GM23338 (cell line): ENCODE data around the gene MRPS16. TPM values are rescaled to one million over a fixed set of nuclear protein-coding genes. Genes with fewer than 3 reads are reported as not detected.

Experiments used
- ATAC-seq: fragments of 200-7000 bp; cut with Tn5 transposase; 3 replicates; pipeline ENCODE4 v1.9.1; 2020
- DNase-seq: peaks from one replicate; pipeline ENCODE4 v3.0.0-alpha.2; 2015; ENCODE audit warnings: low spot score
- H2AFZ ChIP-seq: fragments of 200-600 bp; sonication (generic); 2 replicates; pipeline ENCODE4 v1.8.0; 2016; ENCODE audit warnings: antibody characterized with exemption, mild to moderate bottlenecking, moderate library complexity
- H3F3A ChIP-seq: fragments of 200-600 bp; sonication (generic); replicated peaks from 2 replicates; pipeline ENCODE4 v1.8.0; 2017; ENCODE audit warnings: antibody characterized with exemption, mixed run types, low read depth
- H3K27ac ChIP-seq: fragments of 200-600 bp; sonication (generic); 2 replicates; pipeline ENCODE4 v1.6.1; 2016; ENCODE audit warnings: low read depth
- H3K27me3 ChIP-seq: fragments of 200-600 bp; sonication (generic); 2 replicates; pipeline ENCODE4 v1.8.0; 2016; ENCODE audit warnings: mild to moderate bottlenecking, mixed run types, moderate library complexity; ENCODE audit not compliant: insufficient read depth
- H3K36me3 ChIP-seq: fragments of 200-600 bp; sonication (generic); 2 replicates; pipeline ENCODE4 v1.8.0; 2016; ENCODE audit warnings: mild to moderate bottlenecking; ENCODE audit not compliant: insufficient read depth
- H3K4me1 ChIP-seq: fragments of 200-600 bp; sonication (generic); 2 replicates; pipeline ENCODE4 v1.8.0; 2016; ENCODE audit warnings: mild to moderate bottlenecking, moderate library complexity; ENCODE audit not compliant: insufficient read depth
- H3K4me2 ChIP-seq: fragments of 200-600 bp; sonication (generic); 2 replicates; pipeline ENCODE4 v1.7.1; 2017; ENCODE audit warnings: mixed run types
- H3K4me3 ChIP-seq: fragments of 200-600 bp; sonication (generic); 2 replicates; pipeline ENCODE4 v1.6.1; 2016; ENCODE audit warnings: mixed run types
- H3K79me2 ChIP-seq: fragments of 200-600 bp; sonication (generic); replicated peaks from 2 replicates; pipeline ENCODE4 v1.8.0; 2017; ENCODE audit warnings: mild to moderate bottlenecking; ENCODE audit not compliant: insufficient read depth
- H3K9me2 ChIP-seq: fragments of 200-600 bp; sonication (generic); 2 replicates; pipeline ENCODE4 v1.8.0; 2017; ENCODE audit not compliant: insufficient read depth
- H4K20me1 ChIP-seq: fragments of 200-600 bp; sonication (generic); replicated peaks from 2 replicates; pipeline ENCODE4 v1.8.0; 2017; ENCODE audit warnings: mild to moderate bottlenecking; ENCODE audit not compliant: insufficient read depth
- H3K27ac Mint-ChIP-seq: 2 replicates; pipeline ENCODE4 v1.8.0; 2020; ENCODE audit warnings: inconsistent platforms, mild to moderate bottlenecking, moderate library complexity, mixed read lengths
- H3K27me3 Mint-ChIP-seq: 3 replicates; pipeline ENCODE4 v1.8.0; 2022; ENCODE audit warnings: low read depth, mild to moderate bottlenecking, moderate library complexity, mixed read lengths, inconsistent platforms; ENCODE audit not compliant: insufficient read depth, poor library complexity
- H3K36me3 Mint-ChIP-seq: 3 replicates; pipeline ENCODE4 v1.8.0; 2021; ENCODE audit warnings: low read depth, mild to moderate bottlenecking, inconsistent platforms, moderate library complexity, mixed read lengths
- H3K4me1 Mint-ChIP-seq: 3 replicates; pipeline ENCODE4 v1.8.0; 2020; ENCODE audit warnings: mild to moderate bottlenecking, inconsistent platforms, mixed read lengths
- H3K4me3 Mint-ChIP-seq: 3 replicates; pipeline ENCODE4 v1.8.0; 2021; ENCODE audit warnings: moderate library complexity, mild to moderate bottlenecking, inconsistent platforms, mixed read lengths
- H3K9me3 Mint-ChIP-seq: 3 replicates; pipeline ENCODE4 v1.8.0; 2020; ENCODE audit warnings: moderate library complexity, mild to moderate bottlenecking, inconsistent platforms, mixed read lengths
- CREB1 ChIP-seq: fragments of 250-450 bp; sonication (Bioruptor Pico); IDR thresholded peaks from 2 replicates; pipeline ENCODE4 v1.5.0; 2020; ENCODE audit warnings: low read depth, mild to moderate bottlenecking, moderate library complexity
- EZH2 ChIP-seq: fragments of 200-600 bp; sonication (generic); IDR thresholded peaks from one replicate; pipeline ENCODE4 v1.8.0; 2017; ENCODE audit warnings: antibody characterized with exemption, mild to moderate bottlenecking, low read depth; ENCODE audit not compliant: unreplicated experiment
- EZH2phosphoT487 ChIP-seq: fragments of 200-600 bp; sonication (generic); IDR thresholded peaks from one replicate; pipeline ENCODE4 v1.8.1; 2018; ENCODE audit warnings: antibody characterized with exemption; ENCODE audit not compliant: unreplicated experiment
- JUNB ChIP-seq: IDR thresholded peaks from one replicate; pipeline ENCODE4 v1.6.1; 2016; ENCODE audit warnings: antibody characterized with exemption; ENCODE audit not compliant: unreplicated experiment
- NANOG ChIP-seq: IDR thresholded peaks from 2 replicates; pipeline ENCODE4 v1.6.1; 2016; ENCODE audit warnings: antibody characterized with exemption, borderline replicate concordance
- ZNF114 ChIP-seq: fragments of 250-450 bp; sonication (Bioruptor Pico); IDR thresholded peaks from 2 replicates; pipeline ENCODE4 v1.5.0; 2020; ENCODE audit warnings: mild to moderate bottlenecking, moderate library complexity
- ZNF331 ChIP-seq: fragments of 250-450 bp; sonication (Bioruptor Pico); IDR thresholded peaks from 2 replicates; pipeline ENCODE4 v1.5.0; 2020; ENCODE audit warnings: low read depth, mild to moderate bottlenecking, moderate library complexity
- polyA plus RNA-seq: library from polyadenylated mRNA; unstranded; fragments of >200 nt; fragmentation: Nextera tagmentation; extraction: Ambion mirVana; gene quantifications from 2 replicates; pipeline ENCODE4 v1.2.1, GENCODE V29; 2016
- total RNA-seq: library from RNA; depleted of rRNA; stranded (reverse); fragments of >200 nt; shearing (Covaris generic); gene quantifications from 2 replicates; pipeline ENCODE4 v1.2.3, GENCODE V29; 2014
- TF ChIP-seq, protein P1 (sequence below): fragments of 250-450 bp; sonication (Bioruptor Pico); IDR thresholded peaks from 2 replicates; pipeline ENCODE4 v1.5.0; 2020; ENCODE audit warnings: mild to moderate bottlenecking, moderate library complexity
- TF ChIP-seq, protein P2 (sequence below), 2 experiments: fragments of 200-600 bp in 1 of 2; sonication (generic) in 1 of 2; conservative IDR thresholded peaks; 2 replicates each; pipeline versions ENCODE4 v1.5.1 to v1.6.1; 2016 to 2017; ENCODE audit warnings: antibody characterized with exemption in 2 of 2, low read depth in 2 of 2, mild to moderate bottlenecking in 2 of 2, moderate library complexity in 1 of 2
- TF ChIP-seq, protein P3 (sequence below): IDR thresholded peaks from one replicate; pipeline ENCODE4 v1.6.1; 2018; ENCODE audit warnings: antibody characterized with exemption; ENCODE audit not compliant: unreplicated experiment

MRPS16 gene
- total and polyA plus RNA-seq, 2 experiments from 2014 or later, result 83.2 to 173 TPM

DNA sequence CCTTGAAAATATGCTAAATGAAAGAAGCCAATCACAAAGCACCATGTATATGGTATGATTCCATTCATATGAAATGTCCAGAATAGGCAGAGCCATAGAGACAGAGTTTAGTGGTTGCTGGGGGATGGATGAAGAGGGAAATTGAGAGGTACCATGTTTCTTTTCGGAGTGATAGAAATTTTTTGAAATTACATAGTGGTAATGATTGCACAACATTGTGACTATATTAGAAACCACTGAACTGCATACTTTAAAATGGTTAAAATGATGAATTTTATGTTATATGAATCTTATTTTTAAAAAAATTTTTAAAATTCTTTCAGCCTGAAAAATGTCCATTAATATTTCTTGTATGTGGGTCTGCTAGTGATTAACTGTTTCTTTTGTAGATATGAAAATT lies 31.5 kb downstream of the MRPS16 start:
- H4K20me1 ChIP-seq, result no peaks in the 10 kb centered on the region
- Mint-ChIP-seq H3K4me1 (no peaks in the 10 kb centered on the region), H3K4me3 (no peak overlapping the region), H3K27me3 (no peaks in the 10 kb centered on the region), H3K9me3 (no peaks in the 10 kb centered on the region), H3K27ac (no peak overlapping the region), H3K36me3 (peaks cover 3% of the 10 kb centered on the region; the same call in 2 of the 3 replicates)
- TF ChIP-seq EZH2 (no peak), ZNF331 (CRISPR knock-in tag) (no peak), NANOG (no peak)
- TF ChIP-seq, protein P1, sequence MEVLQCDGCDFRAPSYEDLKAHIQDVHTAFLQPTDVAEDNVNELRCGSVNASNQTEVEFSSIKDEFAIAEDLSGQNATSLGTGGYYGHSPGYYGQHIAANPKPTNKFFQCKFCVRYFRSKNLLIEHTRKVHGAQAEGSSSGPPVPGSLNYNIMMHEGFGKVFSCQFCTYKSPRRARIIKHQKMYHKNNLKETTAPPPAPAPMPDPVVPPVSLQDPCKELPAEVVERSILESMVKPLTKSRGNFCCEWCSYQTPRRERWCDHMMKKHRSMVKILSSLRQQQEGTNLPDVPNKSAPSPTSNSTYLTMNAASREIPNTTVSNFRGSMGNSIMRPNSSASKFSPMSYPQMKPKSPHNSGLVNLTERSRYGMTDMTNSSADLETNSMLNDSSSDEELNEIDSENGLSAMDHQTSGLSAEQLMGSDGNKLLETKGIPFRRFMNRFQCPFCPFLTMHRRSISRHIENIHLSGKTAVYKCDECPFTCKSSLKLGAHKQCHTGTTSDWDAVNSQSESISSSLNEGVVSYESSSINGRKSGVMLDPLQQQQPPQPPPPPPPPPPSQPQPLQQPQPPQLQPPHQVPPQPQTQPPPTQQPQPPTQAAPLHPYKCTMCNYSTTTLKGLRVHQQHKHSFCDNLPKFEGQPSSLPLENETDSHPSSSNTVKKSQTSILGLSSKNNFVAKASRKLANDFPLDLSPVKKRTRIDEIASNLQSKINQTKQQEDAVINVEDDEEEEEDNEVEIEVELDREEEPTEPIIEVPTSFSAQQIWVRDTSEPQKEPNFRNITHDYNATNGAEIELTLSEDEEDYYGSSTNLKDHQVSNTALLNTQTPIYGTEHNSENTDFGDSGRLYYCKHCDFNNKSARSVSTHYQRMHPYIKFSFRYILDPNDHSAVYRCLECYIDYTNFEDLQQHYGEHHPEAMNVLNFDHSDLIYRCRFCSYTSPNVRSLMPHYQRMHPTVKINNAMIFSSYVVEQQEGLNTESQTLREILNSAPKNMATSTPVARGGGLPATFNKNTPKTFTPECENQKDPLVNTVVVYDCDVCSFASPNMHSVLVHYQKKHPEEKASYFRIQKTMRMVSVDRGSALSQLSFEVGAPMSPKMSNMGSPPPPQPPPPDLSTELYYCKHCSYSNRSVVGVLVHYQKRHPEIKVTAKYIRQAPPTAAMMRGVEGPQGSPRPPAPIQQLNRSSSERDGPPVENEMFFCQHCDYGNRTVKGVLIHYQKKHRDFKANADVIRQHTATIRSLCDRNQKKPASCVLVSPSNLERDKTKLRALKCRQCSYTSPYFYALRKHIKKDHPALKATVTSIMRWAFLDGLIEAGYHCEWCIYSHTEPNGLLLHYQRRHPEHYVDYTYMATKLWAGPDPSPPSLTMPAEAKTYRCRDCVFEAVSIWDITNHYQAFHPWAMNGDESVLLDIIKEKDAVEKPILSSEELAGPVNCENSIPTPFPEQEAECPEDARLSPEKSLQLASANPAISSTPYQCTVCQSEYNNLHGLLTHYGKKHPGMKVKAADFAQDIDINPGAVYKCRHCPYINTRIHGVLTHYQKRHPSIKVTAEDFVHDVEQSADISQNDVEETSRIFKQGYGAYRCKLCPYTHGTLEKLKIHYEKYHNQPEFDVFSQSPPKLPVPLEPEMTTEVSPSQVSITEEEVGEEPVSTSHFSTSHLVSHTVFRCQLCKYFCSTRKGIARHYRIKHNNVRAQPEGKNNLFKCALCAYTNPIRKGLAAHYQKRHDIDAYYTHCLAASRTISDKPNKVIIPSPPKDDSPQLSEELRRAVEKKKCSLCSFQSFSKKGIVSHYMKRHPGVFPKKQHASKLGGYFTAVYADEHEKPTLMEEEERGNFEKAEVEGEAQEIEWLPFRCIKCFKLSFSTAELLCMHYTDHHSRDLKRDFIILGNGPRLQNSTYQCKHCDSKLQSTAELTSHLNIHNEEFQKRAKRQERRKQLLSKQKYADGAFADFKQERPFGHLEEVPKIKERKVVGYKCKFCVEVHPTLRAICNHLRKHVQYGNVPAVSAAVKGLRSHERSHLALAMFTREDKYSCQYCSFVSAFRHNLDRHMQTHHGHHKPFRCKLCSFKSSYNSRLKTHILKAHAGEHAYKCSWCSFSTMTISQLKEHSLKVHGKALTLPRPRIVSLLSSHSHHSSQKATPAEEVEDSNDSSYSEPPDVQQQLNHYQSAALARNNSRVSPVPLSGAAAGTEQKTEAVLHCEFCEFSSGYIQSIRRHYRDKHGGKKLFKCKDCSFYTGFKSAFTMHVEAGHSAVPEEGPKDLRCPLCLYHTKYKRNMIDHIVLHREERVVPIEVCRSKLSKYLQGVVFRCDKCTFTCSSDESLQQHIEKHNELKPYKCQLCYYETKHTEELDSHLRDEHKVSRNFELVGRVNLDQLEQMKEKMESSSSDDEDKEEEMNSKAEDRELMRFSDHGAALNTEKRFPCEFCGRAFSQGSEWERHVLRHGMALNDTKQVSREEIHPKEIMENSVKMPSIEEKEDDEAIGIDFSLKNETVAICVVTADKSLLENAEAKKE (CRISPR knock-in tag), result no peak
- no peak overlapping the region for H3K4me3 ChIP-seq
- H3K79me2 ChIP-seq, result no peaks in the 10 kb centered on the region
- no peak for ATAC-seq
- no peak overlapping the region for H3K27ac ChIP-seq
- no peak overlapping the region for H3K4me2 ChIP-seq
- no peaks in the 10 kb centered on the region for H3K36me3 ChIP-seq
- H3K9me2 ChIP-seq, result no peaks in the 10 kb centered on the region; the same call in 1 of the 2 replicates
- H3F3A ChIP-seq, result no peaks in the 10 kb centered on the region
- no peaks in the 10 kb centered on the region for H3K27me3 ChIP-seq
- DNase-seq, result no peak
- H3K4me1 ChIP-seq, result no peaks in the 10 kb centered on the region
- H2AFZ ChIP-seq, result no peak overlapping the region

GRCh38 chr10:73219384-73219783 lies 33.1 kb downstream of the MRPS16 start:
- no peak for DNase-seq
- Histone ChIP-seq H3K27me3 (no peaks in the 10 kb centered on the region), H2AFZ (no peak overlapping the region), H3K4me1 (no peaks in the 10 kb centered on the region), H3F3A (no peaks in the 10 kb centered on the region), H3K27ac (no peak overlapping the region), H3K4me3 (no peak overlapping the region), H3K36me3 (no peaks in the 10 kb centered on the region), H3K9me2 (no peaks in the 10 kb centered on the region), H3K4me2 (no peak overlapping the region), H3K79me2 (no peaks in the 10 kb centered on the region), H4K20me1 (no peaks in the 10 kb centered on the region)
- H3K27ac Mint-ChIP-seq, result no peak overlapping the region
- H3K4me3 Mint-ChIP-seq, result no peak overlapping the region
- no peaks in the 10 kb centered on the region for H3K4me1 Mint-ChIP-seq
- no peak for ATAC-seq
- peaks cover 3% of the 10 kb centered on the region; the same call in 2 of the 3 replicates for H3K36me3 Mint-ChIP-seq
- no peak for TF ChIP-seq ZNF114 (CRISPR knock-in tag)
- no peak for TF ChIP-seq EZH2phosphoT487
- TF ChIP-seq EZH2, result no peak
- TF ChIP-seq ZNF331 (CRISPR knock-in tag), result no peak
- TF ChIP-seq NANOG, result no peak
- TF ChIP-seq, protein P2, sequence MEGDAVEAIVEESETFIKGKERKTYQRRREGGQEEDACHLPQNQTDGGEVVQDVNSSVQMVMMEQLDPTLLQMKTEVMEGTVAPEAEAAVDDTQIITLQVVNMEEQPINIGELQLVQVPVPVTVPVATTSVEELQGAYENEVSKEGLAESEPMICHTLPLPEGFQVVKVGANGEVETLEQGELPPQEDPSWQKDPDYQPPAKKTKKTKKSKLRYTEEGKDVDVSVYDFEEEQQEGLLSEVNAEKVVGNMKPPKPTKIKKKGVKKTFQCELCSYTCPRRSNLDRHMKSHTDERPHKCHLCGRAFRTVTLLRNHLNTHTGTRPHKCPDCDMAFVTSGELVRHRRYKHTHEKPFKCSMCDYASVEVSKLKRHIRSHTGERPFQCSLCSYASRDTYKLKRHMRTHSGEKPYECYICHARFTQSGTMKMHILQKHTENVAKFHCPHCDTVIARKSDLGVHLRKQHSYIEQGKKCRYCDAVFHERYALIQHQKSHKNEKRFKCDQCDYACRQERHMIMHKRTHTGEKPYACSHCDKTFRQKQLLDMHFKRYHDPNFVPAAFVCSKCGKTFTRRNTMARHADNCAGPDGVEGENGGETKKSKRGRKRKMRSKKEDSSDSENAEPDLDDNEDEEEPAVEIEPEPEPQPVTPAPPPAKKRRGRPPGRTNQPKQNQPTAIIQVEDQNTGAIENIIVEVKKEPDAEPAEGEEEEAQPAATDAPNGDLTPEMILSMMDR (conservative IDR thresholded peaks at IDR 0.05; ENCODE audit: low read depth in 2 of 2), result no peak
- no peak for TF ChIP-seq CREB1 (CRISPR knock-in tag)
- TF ChIP-seq JUNB, result no peak
- TF ChIP-seq, protein P3, sequence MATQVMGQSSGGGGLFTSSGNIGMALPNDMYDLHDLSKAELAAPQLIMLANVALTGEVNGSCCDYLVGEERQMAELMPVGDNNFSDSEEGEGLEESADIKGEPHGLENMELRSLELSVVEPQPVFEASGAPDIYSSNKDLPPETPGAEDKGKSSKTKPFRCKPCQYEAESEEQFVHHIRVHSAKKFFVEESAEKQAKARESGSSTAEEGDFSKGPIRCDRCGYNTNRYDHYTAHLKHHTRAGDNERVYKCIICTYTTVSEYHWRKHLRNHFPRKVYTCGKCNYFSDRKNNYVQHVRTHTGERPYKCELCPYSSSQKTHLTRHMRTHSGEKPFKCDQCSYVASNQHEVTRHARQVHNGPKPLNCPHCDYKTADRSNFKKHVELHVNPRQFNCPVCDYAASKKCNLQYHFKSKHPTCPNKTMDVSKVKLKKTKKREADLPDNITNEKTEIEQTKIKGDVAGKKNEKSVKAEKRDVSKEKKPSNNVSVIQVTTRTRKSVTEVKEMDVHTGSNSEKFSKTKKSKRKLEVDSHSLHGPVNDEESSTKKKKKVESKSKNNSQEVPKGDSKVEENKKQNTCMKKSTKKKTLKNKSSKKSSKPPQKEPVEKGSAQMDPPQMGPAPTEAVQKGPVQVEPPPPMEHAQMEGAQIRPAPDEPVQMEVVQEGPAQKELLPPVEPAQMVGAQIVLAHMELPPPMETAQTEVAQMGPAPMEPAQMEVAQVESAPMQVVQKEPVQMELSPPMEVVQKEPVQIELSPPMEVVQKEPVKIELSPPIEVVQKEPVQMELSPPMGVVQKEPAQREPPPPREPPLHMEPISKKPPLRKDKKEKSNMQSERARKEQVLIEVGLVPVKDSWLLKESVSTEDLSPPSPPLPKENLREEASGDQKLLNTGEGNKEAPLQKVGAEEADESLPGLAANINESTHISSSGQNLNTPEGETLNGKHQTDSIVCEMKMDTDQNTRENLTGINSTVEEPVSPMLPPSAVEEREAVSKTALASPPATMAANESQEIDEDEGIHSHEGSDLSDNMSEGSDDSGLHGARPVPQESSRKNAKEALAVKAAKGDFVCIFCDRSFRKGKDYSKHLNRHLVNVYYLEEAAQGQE, result no peak
- no peaks in the 10 kb centered on the region for H3K27me3 Mint-ChIP-seq
- no peaks in the 10 kb centered on the region for H3K9me3 Mint-ChIP-seq
